ENCODE measurements around the gene AGK. TPM values are rescaled to one million over a fixed set of nuclear protein-coding genes. Genes with fewer than 3 reads are reported as not detected.

The AGK gene
- total and polyA plus RNA-seq, 4 donors, result 7.2 to 13.6 (median 8.9) TPM

GRCh38 chr7:141679014-141679413 is 127.8 kb downstream of the AGK start:
- Histone ChIP-seq H3K4me3 (ENCODE audit: low read depth in 1 of 3, low read length in 3 of 3) (no peak overlapping the region), H3K36me3 (ENCODE audit: control insufficient read depth in 4 of 4, insufficient read depth in 3 of 4, low read depth in 1 of 4, low read length in 3 of 4) (peaks cover 0 to 19% (median 8%) of the 10 kb centered on the region in 4 donors), H3K9me3 (ENCODE audit: control insufficient read depth in 4 of 4, low read length in 3 of 4) (no peaks in the 10 kb centered on the region), H3K27ac (ENCODE audit: low read depth in 1 of 2, low read length in 2 of 2) (no peak overlapping the region), H3K4me1 (ENCODE audit: control insufficient read depth in 4 of 4, insufficient read depth in 4 of 4, low read length in 3 of 4) (no peaks in the 10 kb centered on the region), H3K27me3 (ENCODE audit: control insufficient read depth in 4 of 4, insufficient read depth in 4 of 4, low read length in 3 of 4) (no peaks in the 10 kb centered on the region), H3K9ac (ENCODE audit: low read depth in 1 of 2, low read length in 2 of 2) (no peak overlapping the region)
- DNase-seq (ENCODE audit: low spot score), result no peak
- no peak for TF ChIP-seq TAF1 (conservative IDR thresholded peaks at IDR 0.05)
- no peak for TF ChIP-seq RXRA (IDR thresholded peaks at IDR 0.05)
- TF ChIP-seq JUND (IDR thresholded peaks at IDR 0.05), result no peak
- TF ChIP-seq REST (IDR thresholded peaks at IDR 0.05), result no peak

GRCh38 chr7:141685285-141686023 is 134.2 kb downstream of the AGK start:
- H3K36me3 ChIP-seq (ENCODE audit: control insufficient read depth in 4 of 4, insufficient read depth in 3 of 4, low read depth in 1 of 4, low read length in 3 of 4), result peaks cover 0 to 20% (median 11%) of the 10 kb centered on the region in 4 donors
- WGBS, result 77% methylated on average over 27 of the region's 27 CpGs
- DNase-seq (ENCODE audit: low spot score), result no peak
- no peak overlapping the region for H3K9ac ChIP-seq (ENCODE audit: low read depth in 1 of 2, low read length in 2 of 2)
- H3K9me3 ChIP-seq (ENCODE audit: control insufficient read depth in 4 of 4, low read length in 3 of 4), result no peaks in the 10 kb centered on the region
- no peak overlapping the region for H3K4me3 ChIP-seq (ENCODE audit: low read depth in 1 of 3, low read length in 3 of 3)
- H3K27me3 ChIP-seq (ENCODE audit: control insufficient read depth in 4 of 4, insufficient read depth in 4 of 4, low read length in 3 of 4), result no peaks in the 10 kb centered on the region
- peak overlapping the region; percentile 36 to 67 for H3K27ac ChIP-seq (ENCODE audit: low read depth in 1 of 2, low read length in 2 of 2)
- peaks cover 6 to 29% (median 22%) of the 10 kb centered on the region in 4 donors for H3K4me1 ChIP-seq (ENCODE audit: control insufficient read depth in 4 of 4, insufficient read depth in 4 of 4, low read length in 3 of 4)
- TF ChIP-seq RAD21 (IDR thresholded peaks at IDR 0.05), result peak in 1 of 2 donors; percentile 10
- TF ChIP-seq ZBTB33 (IDR thresholded peaks at IDR 0.05), result no peak
- TF ChIP-seq JUND (IDR thresholded peaks at IDR 0.05), result peak in 1 of 2 donors; percentile 66
- TF ChIP-seq RXRA (IDR thresholded peaks at IDR 0.05), result peak; percentile 34 to 77
- no peak for TF ChIP-seq ATF3 (IDR thresholded peaks at IDR 0.05)
- TF ChIP-seq GABPA (IDR thresholded peaks at IDR 0.05 in 1 of 2, conservative IDR thresholded peaks at IDR 0.05 in 1 of 2), result peak in 1 of 2 donors; percentile 44
- TF ChIP-seq HNF4A (conservative IDR thresholded peaks at IDR 0.05), result peak; percentile 80 to 92
- TF ChIP-seq FOXA2 (IDR thresholded peaks at IDR 0.05), result peak; percentile 68
- TF ChIP-seq HNF4G (IDR thresholded peaks at IDR 0.05), result peak; percentile 41
- TF ChIP-seq FOXA1 (IDR thresholded peaks at IDR 0.05), result no peak
- no peak for TF ChIP-seq SP1 (IDR thresholded peaks at IDR 0.05)
- peak; percentile 57 for TF ChIP-seq YY1 (IDR thresholded peaks at IDR 0.05)
